H1 (cell line): ENCODE measurements around the gene DIPK1C. TPM values are rescaled to one million over a fixed set of nuclear protein-coding genes. Genes with fewer than 3 reads are reported as not detected.

ENCODE experiments used
- GTF2F1 ChIP-seq: IDR thresholded peaks from 2 replicates; pipeline ENCODE4 v1.6.1; 2012; ENCODE audit warnings: low read depth, low read length, improper control_type of control experiment, borderline replicate concordance
- JUN ChIP-seq: IDR thresholded peaks from 2 replicates; pipeline ENCODE4 v1.6.1; 2011; ENCODE audit warnings: low read depth, mild to moderate bottlenecking, improper control_type of control experiment, low read length
- JUND ChIP-seq: IDR thresholded peaks from 2 replicates; pipeline ENCODE4 v1.6.1; 2011; ENCODE audit warnings: mild to moderate bottlenecking, improper control_type of control experiment, low read length
- NRF1 ChIP-seq: IDR thresholded peaks from 2 replicates; pipeline ENCODE4 v1.6.1; 2011; ENCODE audit warnings: mild to moderate bottlenecking, low read depth, low read length, improper control_type of control experiment
- YY1 ChIP-seq: IDR thresholded peaks from 2 replicates; pipeline ENCODE4 v1.6.1; 2011; ENCODE audit warnings: low read depth, mild to moderate bottlenecking, low read length
- polyA plus RNA-seq, 7 experiments: library from polyadenylated mRNA; depleted of rRNA in 3 of 7; stranded (reverse) in 5 of 7; unstranded in 2 of 7; fragments of >200 nt in 5 of 7; fragments of 200-250 nt in 2 of 7; gene quantifications; 1 replicate in 5 of 7; 2 replicates in 1 of 7; 4 replicates in 1 of 7; pipeline versions ENCODE4 v1.2.1 to v1.2.3, GENCODE V29; 2011 to 2013; ENCODE audit warnings: missing spikeins in 2 of 7, mixed read lengths in 2 of 7
- total RNA-seq: library from RNA; stranded (reverse); fragmentation: NEBNext Ultra II Directional; extraction: Animal tissue kit (Norgen Biotek cat#: 25700); gene quantifications from 2 replicates; pipeline ENCODE4 v1.2.1, GENCODE V29; 2021
- TF ChIP-seq, protein P1 (sequence below): IDR thresholded peaks from 2 replicates; pipeline ENCODE4 v1.6.1; 2011; ENCODE audit warnings: low read length, improper control_type of control experiment
- TF ChIP-seq, protein P2 (sequence below): IDR thresholded peaks from 2 replicates; pipeline ENCODE4 v1.6.1; 2012; ENCODE audit warnings: inconsistent platforms

The DIPK1C gene
- total and polyA plus RNA-seq, 2 of the 8 experiments (the other 6 are each of a cell fraction or from before 2014, with no cell fraction given), result 0.08 TPM; not detected in 1

DNA sequence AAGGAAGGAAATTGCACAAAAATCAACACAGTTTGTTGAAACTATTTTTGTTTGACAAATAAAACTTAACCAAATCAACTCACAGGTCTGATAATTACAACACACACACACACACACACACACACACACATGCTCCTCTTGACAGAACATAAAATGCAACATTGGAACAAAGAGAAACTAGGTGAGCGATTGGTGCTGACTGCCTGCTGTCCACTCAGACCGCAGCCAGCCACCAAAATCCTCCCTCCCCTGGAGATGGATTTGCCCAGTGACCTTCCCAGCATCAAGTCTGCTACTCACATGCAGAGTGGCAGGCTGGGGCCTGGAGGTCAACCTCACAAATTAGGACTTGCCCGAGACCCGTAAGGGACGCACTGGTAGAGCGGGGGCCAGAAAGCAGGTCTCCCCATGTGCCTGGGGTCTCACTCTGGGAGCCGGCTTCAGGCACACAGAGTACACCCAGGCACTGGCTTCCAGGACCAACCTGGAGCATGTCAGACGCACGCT lies 61.4 kb downstream of the DIPK1C start (continued):
- TF ChIP-seq, protein P1, sequence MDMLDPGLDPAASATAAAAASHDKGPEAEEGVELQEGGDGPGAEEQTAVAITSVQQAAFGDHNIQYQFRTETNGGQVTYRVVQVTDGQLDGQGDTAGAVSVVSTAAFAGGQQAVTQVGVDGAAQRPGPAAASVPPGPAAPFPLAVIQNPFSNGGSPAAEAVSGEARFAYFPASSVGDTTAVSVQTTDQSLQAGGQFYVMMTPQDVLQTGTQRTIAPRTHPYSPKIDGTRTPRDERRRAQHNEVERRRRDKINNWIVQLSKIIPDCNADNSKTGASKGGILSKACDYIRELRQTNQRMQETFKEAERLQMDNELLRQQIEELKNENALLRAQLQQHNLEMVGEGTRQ, result no peak
- TF ChIP-seq, protein P2, sequence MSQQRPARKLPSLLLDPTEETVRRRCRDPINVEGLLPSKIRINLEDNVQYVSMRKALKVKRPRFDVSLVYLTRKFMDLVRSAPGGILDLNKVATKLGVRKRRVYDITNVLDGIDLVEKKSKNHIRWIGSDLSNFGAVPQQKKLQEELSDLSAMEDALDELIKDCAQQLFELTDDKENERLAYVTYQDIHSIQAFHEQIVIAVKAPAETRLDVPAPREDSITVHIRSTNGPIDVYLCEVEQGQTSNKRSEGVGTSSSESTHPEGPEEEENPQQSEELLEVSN, result no peak
- TF ChIP-seq JUND (no peak), JUN (no peak), GTF2F1 (no peak), NRF1 (no peak), YY1 (no peak)
